ENCODE measurements around the gene LYZL6. TPM values are rescaled to one million over a fixed set of nuclear protein-coding genes. Genes with fewer than 3 reads are reported as not detected.

LYZL6 gene
- total and polyA plus RNA-seq, 2 experiments from 2014 or later = not detected

DNA sequence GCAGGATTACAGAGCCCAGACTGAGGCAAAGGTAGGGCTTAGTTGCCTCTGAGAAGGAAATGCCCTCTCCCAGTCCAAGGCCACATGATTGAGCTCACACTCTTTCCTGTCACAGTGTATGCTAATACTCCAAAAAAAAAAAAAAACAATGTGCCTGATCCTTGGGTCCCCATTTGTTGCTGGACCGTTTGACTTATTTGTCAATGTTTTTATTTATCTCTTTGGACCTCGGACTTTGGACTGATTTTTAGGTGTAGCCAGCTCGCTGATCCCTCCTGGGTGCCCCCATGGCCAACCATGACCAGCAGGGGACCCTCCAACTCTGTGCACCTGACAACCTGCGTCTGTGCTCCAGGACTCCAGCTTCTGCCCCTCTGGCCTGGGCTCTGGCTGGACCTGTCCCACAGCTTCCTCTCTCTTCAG, 38.4 kb upstream of the LYZL6 start:
- Histone ChIP-seq H2AFZ (no peak overlapping the region), H4K20me1 (ENCODE audit: insufficient read depth, poor library complexity, severe bottlenecking) (no peaks in the 10 kb centered on the region), H3K27me3 (no peaks in the 10 kb centered on the region), H3K27ac (peak overlapping the region; percentile 58), H3K4me1 (ENCODE audit: insufficient read depth) (no peaks in the 10 kb centered on the region), H3K4me2 (no peak overlapping the region), H3K36me3 (replicated peaks; ENCODE audit: insufficient read depth, low read depth) (no peaks in the 10 kb centered on the region), H3K9me2 (replicated peaks; ENCODE audit: insufficient read depth) (no peaks in the 10 kb centered on the region), H3K4me3 (no peak overlapping the region), H3K9me3 (ENCODE audit: low read depth) (no peaks in the 10 kb centered on the region), H3K79me2 (no peaks in the 10 kb centered on the region)
- TF ChIP-seq EZH2 (IDR thresholded peaks at IDR 0.05; ENCODE audit: borderline replicate concordance) = no peak
- TF ChIP-seq EZH2phosphoT487 (IDR thresholded peaks at IDR 0.05; ENCODE audit: low read depth, severe bottlenecking, unreplicated experiment) = no peak
- TF ChIP-seq CTCF (IDR thresholded peaks at IDR 0.05; ENCODE audit: poor library complexity) = peak; percentile 32
- 70% methylated on average over 4 of the region's 4 CpGs for WGBS (ENCODE audit: low lambda C conversion rate, missing lambda C conversion rate)
- peak; percentile 57 for DNase-seq (ENCODE audit: low spot score)

- peak within 1 kb of the TSS; percentile 58 for H3K27ac ChIP-seq
- H2AFZ ChIP-seq = no peak within 1 kb of the TSS
- no peaks in the 10 kb centered on the region for H3K4me1 ChIP-seq (ENCODE audit: insufficient read depth)
- no peak within 1 kb of the TSS for H3K4me2 ChIP-seq
- H3K9me3 ChIP-seq (ENCODE audit: low read depth) = no peaks in the 10 kb centered on the region
- H3K9me2 ChIP-seq (replicated peaks; ENCODE audit: insufficient read depth) = no peaks in the 10 kb centered on the region
- H3K27me3 ChIP-seq = no peaks in the 10 kb centered on the region
- no peak within 1 kb of the TSS for H3K4me3 ChIP-seq
- no peaks in the 10 kb centered on the region for H3K79me2 ChIP-seq
- no peaks in the 10 kb centered on the region for H4K20me1 ChIP-seq (ENCODE audit: insufficient read depth, poor library complexity, severe bottlenecking)
- no peaks in the 10 kb centered on the region for H3K36me3 ChIP-seq (replicated peaks; ENCODE audit: insufficient read depth, low read depth)
- TF ChIP-seq EZH2phosphoT487 (IDR thresholded peaks at IDR 0.05; ENCODE audit: low read depth, severe bottlenecking, unreplicated experiment) (no peak), EZH2 (IDR thresholded peaks at IDR 0.05; ENCODE audit: borderline replicate concordance) (no peak), CTCF (IDR thresholded peaks at IDR 0.05; ENCODE audit: poor library complexity) (no peak)
- no peak for DNase-seq (ENCODE audit: low spot score)
- WGBS (ENCODE audit: low lambda C conversion rate, missing lambda C conversion rate) = 93% methylated on average over 12 of the region's 12 CpGs
These were observed 37.7 kb upstream of the LYZL6 start, which contains the start of gene CCL16 for GRCh38 chr17:35981246-35981645. TSS of gene CCL16 (minus strand) at chr17:35981497. CDS start at chr17:35981420, 77 bp downstream.

DNA sequence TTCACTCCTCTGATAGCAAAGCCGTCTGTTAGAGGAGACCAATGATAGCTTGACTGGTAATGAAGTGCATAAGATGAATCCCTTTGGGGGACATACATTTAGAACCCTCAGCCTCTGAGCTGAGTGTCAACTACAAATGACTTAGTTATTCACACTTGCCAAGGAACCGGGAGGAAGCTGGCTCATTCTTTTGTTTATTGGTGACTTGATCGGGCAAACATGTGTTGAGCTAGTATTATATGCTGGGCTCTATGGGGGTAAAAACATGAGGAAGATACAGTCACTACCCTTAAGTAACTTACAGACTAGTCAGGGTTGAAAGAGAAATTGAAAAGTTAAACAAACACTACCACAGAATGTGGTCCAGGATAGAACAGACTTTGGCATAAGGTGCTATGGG, 34.8 kb upstream of the LYZL6 start:
- H3K9me3 ChIP-seq (ENCODE audit: low read depth) = no peaks in the 10 kb centered on the region
- TF ChIP-seq EZH2 (IDR thresholded peaks at IDR 0.05; ENCODE audit: borderline replicate concordance) (no peak), EZH2phosphoT487 (IDR thresholded peaks at IDR 0.05; ENCODE audit: low read depth, severe bottlenecking, unreplicated experiment) (no peak), CTCF (IDR thresholded peaks at IDR 0.05; ENCODE audit: poor library complexity) (no peak)
- no peaks in the 10 kb centered on the region for H3K9me2 ChIP-seq (replicated peaks; ENCODE audit: insufficient read depth)
- H3K4me3 ChIP-seq = no peak overlapping the region
- DNase-seq (ENCODE audit: low spot score) = no peak
- no peaks in the 10 kb centered on the region for H3K27me3 ChIP-seq
- 88% methylated on average over 3 of the region's 3 CpGs for WGBS (ENCODE audit: low lambda C conversion rate, missing lambda C conversion rate)
- no peaks in the 10 kb centered on the region for H3K36me3 ChIP-seq (replicated peaks; ENCODE audit: insufficient read depth, low read depth)
- no peaks in the 10 kb centered on the region for H4K20me1 ChIP-seq (ENCODE audit: insufficient read depth, poor library complexity, severe bottlenecking)
- H3K4me1 ChIP-seq (ENCODE audit: insufficient read depth) = peaks cover 11% of the 10 kb centered on the region
- no peak overlapping the region for H3K27ac ChIP-seq
- no peak overlapping the region for H3K4me2 ChIP-seq
- H2AFZ ChIP-seq = no peak overlapping the region
- H3K79me2 ChIP-seq = no peaks in the 10 kb centered on the region

- H3K4me2 ChIP-seq = no peak overlapping the region
- DNase-seq (ENCODE audit: low spot score) = no peak
- WGBS (ENCODE audit: low lambda C conversion rate, missing lambda C conversion rate) = 96% methylated on average over 7 of the region's 7 CpGs
- no peaks in the 10 kb centered on the region for H3K9me2 ChIP-seq (replicated peaks; ENCODE audit: insufficient read depth)
- no peak overlapping the region for H3K27ac ChIP-seq
- H3K9me3 ChIP-seq (ENCODE audit: low read depth) = no peaks in the 10 kb centered on the region
- no peak overlapping the region for H2AFZ ChIP-seq
- H3K36me3 ChIP-seq (replicated peaks; ENCODE audit: insufficient read depth, low read depth) = no peaks in the 10 kb centered on the region
- no peaks in the 10 kb centered on the region for H3K27me3 ChIP-seq
- H4K20me1 ChIP-seq (ENCODE audit: insufficient read depth, poor library complexity, severe bottlenecking) = no peaks in the 10 kb centered on the region
- no peaks in the 10 kb centered on the region for H3K79me2 ChIP-seq
- peaks cover 16% of the 10 kb centered on the region for H3K4me1 ChIP-seq (ENCODE audit: insufficient read depth)
- H3K4me3 ChIP-seq = no peak overlapping the region
- TF ChIP-seq EZH2phosphoT487 (IDR thresholded peaks at IDR 0.05; ENCODE audit: low read depth, severe bottlenecking, unreplicated experiment) = no peak
- TF ChIP-seq CTCF (IDR thresholded peaks at IDR 0.05; ENCODE audit: poor library complexity) = no peak
- TF ChIP-seq EZH2 (IDR thresholded peaks at IDR 0.05; ENCODE audit: borderline replicate concordance) = no peak
These were observed 34.0 kb upstream of the LYZL6 start for GRCh38 chr17:35977509-35977908.

Measured in hepatocyte (in vitro differentiated cells).